LHCN-M2 (cell line): ENCODE results near the gene ABCA10. TPM values are rescaled to one million over a fixed set of nuclear protein-coding genes. Genes with fewer than 3 reads are reported as not detected.
A peak's percentile ranks its signal among the peaks of the same experiment; 100 is the strongest.
"Not testable (repeated sequence)": the region's sequence is repeated elsewhere in the genome, so short reads cannot be mapped to it uniquely, and the experiment has no call there.

Experiments used
- DNase-seq: peaks from one replicate; pipeline ENCODE4 v3.0.0-alpha.2; 2012; ENCODE audit warnings: low read depth
- total RNA-seq: library from RNA; depleted of rRNA; stranded (reverse); fragments of >200 nt; gene quantifications from 2 replicates; pipeline ENCODE4 v1.2.3, GENCODE V29; 2014

The ABCA10 gene
- total RNA-seq, 1 experiment from 2014 or later: not detected

DNA sequence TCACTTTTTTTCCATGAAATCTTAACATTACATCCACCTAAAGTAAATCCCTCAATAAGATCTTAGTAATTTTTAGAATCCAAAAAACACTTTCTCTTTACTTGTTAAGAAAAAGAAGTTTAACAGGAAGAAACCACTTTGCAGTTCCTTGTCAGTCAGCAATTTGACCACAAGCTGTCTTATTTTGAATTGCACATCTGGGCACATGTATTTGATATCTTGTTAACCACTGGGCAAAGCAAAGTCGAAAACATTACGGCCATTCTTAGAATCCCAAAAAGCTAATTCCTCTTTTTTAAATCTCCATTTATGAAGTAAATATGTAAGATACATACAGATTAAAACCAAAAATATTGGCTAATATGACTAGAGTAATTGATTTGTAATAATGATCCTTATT is 1.1 kb downstream of the ABCA10 start:
- no peak for DNase-seq

DNA sequence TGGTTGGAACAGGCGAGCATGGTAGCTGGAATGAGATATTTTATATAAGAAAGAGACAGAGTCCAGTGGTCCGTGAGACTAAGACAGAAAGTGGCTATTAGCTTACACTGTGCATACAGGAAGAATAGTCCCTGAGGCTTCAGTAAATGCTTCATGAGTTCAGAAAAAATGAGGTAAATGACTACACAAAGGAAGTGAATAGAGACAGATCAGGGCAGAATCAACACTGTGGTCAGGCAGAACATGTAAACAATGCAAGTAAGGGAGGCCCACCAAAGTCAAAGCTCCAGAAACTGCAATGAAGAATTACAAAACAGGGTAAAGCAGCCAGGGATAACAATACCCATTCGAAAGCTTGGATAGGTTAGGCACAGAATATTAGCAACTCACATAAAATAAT is 4.8 kb downstream of the ABCA10 start:
- DNase-seq: no peak

DNA sequence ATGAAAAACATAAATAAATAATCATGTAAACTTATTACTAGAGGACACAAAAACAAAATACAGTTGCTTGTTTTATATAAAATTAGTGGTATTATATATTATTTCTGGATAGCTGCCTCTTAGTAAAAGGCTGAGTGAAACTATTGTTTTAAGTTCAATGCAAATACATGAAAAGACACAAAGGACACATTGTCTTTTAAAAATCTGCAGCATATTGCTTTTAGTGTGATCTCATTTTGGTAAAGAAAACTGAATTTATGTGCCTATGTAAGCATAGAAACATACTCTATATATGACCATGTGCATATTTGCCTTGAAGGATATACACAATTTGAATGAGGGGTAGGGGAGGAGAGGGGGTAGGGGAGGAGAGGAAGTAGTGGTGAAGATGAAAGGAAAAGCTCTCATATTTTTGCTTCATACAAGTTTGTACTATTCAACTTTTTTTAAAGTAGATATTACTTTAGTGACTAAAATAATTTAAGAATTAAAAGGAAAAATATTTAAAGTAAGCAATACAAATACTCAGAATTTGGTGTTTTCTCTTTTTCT is 5.8 kb downstream of the ABCA10 start:
- no peak for DNase-seq

DNA sequence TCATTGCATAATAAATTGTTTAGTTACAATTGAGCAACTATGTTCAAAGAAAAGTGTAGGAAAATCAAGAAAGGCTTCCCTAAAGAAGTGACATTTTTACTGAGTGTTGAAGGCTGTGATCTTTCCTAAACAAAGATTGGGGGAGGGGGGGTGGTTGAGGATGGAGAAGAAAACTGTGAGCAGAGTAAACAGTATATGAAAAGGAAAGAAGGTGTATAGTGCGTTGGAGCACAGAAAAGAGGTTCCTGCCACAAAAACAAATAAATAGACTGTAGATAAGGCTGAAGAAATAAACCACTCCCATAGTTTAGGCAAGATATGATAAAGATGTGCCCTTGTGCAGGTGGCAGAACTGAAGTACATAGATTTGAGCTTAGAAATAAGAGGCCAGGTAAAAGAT is 8.5 kb downstream of the ABCA10 start:
- DNase-seq: no peak

DNA sequence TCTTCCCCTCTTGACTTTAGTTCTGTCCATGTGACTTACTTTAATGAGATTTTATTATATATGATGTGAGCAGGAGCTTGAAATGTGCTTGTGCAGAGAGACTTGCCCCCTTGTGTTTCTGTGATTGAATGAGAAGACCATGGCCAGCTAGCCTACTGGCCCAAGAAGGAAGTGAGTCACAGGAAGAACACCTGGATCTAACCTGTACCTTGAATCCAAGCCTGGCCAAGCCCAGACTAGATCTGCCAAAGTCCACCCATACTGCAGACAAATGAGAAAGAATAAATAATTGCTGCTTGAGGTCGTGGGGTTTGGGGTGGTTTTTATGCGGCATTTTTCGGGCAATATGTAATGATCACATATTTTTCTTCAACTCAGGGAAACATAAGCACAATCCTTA is 9.6 kb downstream of the ABCA10 start:
- no peak for DNase-seq

DNA sequence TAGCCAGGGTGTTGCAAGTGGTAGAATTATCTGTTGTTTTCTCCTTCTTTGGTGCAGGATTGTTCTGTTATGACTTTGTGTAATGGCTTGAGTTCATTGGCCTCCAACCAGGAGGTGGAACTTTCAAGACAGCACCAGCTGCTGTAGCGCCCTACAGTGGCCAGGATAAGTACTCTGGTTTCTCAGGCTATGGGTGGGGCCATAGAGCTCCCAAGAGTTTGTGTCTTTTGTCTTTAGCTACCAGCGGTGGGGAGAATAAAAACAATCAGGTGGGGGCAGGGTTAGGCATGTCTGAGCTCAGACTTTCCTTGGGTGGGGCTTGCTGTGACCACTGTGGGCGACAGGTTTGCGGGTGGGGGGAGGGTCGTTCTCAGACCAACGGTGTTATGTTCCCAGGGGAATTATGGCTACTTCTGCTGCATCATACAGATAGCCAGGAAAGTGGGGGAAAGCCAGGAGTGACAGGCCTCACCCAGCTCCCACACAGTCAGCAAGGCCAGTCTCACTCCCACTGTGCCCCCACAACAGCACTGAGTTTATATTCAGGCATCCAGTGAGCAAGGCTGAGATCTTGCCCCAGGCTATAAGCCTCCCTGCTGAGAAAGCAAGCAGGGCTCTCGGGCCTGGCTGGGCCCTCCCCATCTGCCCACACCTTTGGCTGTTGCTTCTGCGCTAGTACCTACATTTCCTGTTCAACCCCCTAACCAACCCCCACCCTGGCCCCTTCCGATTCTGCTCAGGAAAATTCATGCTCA is 15.4 kb downstream of the ABCA10 start:
- DNase-seq: peak; percentile 1

DNA sequence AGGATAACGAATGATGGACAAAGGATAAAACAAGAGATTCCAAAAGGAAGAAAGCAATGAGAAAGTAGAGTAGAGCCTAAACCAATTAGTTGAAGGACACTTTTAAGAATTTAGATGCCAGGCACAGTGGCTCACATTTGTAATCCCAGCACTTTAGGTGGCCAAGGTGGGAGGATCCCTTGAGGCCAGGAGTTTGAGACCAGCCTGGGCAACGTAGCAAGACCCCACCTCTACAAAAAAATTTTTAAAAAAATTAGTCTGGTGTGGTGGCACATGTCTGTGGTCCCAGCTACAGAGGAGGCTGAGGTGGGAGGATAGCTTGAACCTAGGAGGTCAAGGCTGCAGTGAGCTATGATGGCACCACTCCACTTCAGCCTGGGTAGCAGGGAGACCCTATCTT is 20.0 kb downstream of the ABCA10 start:
- no peak for DNase-seq

DNA sequence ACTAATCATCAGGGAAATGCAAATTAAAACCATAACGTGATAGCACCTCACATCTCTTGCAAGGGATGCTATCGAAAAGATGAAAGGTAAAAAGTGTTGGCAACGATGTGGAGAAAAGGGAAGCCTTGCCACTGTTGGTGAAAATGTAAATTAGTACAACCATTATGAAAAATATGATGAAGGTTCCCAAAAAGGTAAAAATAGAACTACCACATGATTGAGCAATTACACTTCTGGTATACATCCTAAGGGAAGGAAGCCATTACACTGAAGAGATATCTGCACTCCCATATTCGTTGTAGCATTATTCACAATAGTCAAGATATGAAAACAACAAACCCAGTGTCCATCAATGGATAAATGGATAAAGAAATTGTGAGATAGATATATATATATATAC is 21.5 kb downstream of the ABCA10 start:
- no peak for DNase-seq

DNA sequence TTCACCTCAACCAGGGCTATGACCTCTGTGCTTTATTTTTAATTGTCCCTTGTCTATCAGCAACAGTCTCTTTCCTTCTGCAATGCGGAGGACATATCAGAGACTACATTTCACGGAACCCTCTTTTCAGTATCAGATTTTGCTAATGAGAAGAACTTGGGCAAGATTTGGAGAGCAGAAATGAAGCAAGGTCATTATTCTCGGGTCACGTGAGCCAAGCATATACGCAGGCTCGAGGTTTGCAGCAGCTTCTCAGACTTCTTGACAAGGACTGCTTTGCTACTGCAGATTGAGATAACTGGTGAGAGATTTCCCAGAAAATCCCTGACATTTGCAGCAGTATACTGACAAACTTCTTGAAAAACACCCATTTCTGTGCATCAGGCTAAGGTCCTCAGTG is 30.4 kb downstream of the ABCA10 start:
- no peak for DNase-seq

DNA sequence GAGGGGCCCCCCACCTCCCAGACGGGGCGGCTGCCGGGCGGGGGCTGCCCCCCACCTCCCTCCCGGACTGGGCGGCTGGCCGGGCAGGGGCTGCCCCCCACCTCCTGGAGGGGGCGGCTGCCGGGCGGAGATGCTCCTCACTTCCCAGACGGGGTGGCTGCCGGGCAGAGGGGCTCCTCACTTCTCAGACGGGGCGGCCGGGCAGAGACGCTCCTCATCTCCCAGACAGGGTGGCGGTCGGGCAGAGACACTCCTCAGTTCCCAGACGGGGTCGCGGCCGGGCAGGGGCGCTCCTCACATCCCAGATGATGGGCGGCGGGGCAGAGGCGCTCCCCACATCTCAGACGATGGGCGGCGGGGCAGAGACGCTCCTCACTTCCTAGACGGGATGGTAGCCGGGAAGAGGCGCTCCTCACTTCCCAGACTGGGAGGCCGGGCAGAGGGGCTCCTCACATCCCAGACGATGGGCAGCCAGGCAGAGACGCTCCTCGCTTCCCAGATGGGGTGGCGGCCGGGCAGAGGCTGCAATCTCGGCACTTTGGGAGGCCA is 32.4 kb downstream of the ABCA10 start:
- not testable (repeated sequence) for DNase-seq

DNA sequence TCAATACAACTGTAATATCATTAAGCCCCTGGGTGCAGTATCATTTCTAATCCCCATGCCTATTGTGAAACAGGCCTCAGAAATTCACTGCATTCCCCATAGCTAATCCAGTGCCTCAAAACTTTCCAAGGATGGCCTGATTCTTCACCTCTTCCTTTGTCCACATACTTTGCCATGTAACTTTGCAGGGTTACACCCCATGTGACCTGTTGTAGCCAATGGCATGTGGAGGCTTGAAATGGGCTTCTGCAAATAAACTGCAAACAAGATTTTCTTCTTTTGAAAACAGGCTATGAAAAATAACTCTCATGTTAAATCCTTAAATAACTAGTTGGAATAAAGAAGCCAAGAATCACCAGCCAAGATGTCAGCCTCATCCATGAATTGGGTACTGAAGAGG is 35.9 kb downstream of the ABCA10 start:
- no peak for DNase-seq

DNA sequence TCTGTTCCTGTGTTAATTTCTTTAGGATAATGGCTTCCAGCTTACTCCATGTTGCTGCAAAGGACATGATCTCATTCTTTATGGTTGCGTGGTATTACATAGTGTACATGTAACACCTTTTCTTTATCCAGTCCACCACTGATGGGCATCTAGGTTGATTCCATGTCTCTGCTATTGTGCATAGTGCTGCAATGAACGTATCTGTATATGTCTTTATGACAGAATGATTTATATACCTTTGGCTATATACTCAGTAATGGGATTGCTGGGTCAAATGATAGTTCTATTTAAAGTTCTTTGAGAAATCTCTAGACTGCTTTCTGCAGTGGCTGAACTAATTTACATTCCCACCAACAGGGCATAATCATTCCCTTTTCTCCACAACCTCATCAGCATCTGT is 39.8 kb downstream of the ABCA10 start:
- DNase-seq: no peak

DNA sequence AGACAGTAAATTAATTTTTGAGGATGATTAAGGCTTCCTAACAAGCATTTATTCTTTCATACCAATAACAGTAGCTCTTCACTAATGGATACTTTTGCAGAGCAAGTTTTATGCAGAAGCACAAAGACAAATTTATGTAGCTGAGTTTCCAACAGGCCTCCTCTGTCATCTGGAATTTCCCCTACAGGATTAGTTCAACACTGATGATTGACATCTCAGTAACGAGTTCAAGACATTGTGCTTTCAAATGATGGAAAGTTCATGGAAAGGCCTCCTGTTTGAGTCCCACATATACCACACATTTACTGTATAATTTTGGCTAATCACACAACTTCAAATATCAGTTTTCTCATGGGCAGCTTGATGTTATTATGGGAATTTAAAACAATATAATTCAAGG is 40.6 kb downstream of the ABCA10 start:
- DNase-seq: no peak

DNA sequence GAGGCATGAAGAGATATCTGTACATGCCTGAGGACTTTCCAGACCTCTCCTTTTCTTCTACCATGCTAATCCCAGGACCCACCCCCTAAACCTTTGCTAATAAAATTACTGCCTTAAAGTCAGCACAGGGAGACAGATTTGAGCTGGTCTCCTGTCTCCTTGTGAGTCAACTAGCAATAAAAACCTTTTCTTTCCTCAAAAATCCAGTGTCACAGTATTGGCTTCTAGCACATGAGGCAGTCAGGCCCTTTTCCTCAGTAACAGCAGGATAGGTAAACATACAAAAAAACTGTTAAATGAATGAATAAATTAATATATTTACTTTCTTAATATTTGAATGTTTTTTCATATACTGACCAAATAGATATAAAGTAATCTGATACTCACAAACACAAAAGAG is 41.3 kb downstream of the ABCA10 start:
- no peak for DNase-seq

DNA sequence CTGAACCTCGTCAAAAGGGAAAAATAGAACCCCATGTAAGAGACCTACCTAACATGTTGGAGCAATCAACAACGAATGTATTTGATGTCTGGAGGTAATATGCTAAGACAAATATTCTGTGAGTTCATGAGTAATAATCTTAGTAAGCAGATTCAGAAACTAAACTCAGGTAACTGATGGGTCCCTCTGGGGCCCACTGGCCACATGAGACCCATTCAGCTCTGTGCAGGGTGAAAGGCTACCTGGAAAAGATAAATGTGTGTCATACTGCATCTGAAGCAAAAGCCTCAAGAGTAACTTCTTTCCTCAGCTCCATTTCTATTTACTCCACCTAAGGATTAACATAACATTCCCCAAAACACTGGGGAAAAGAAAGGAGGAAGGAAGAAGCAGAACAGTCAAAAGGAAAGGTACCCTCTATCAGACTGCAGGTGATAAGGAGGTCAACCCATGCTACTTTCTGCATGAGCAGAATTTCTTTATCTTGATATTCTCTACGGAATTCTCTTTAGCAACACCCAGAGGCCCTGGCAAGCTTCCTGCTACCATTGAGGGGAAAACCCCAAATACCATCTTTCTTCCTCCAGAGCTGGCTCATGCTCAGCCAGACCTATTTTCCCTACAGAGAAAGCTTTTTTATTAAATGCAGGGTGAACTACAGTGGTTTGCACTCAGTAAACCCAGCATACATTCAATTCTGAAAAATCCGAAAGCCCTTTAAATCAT is 49.2 kb downstream of the ABCA10 start:
- peak; percentile 1 for DNase-seq

DNA sequence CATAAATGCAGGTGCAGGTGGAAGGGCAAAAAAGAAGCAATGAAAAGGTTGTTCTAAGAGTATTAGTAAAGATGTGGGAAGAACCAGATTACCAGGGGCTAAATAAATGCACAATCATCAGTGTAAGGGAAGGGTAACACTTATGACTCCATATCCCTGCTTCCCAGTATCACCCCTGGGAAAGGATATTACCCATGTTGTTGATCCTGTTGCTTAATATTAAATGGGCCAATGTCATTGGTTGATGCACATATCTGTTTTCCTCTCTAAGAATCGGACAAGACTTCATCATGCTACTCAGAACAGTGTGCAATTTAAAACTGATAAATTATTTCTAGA is 52.2 kb downstream of the ABCA10 start:
- DNase-seq: no peak

DNA sequence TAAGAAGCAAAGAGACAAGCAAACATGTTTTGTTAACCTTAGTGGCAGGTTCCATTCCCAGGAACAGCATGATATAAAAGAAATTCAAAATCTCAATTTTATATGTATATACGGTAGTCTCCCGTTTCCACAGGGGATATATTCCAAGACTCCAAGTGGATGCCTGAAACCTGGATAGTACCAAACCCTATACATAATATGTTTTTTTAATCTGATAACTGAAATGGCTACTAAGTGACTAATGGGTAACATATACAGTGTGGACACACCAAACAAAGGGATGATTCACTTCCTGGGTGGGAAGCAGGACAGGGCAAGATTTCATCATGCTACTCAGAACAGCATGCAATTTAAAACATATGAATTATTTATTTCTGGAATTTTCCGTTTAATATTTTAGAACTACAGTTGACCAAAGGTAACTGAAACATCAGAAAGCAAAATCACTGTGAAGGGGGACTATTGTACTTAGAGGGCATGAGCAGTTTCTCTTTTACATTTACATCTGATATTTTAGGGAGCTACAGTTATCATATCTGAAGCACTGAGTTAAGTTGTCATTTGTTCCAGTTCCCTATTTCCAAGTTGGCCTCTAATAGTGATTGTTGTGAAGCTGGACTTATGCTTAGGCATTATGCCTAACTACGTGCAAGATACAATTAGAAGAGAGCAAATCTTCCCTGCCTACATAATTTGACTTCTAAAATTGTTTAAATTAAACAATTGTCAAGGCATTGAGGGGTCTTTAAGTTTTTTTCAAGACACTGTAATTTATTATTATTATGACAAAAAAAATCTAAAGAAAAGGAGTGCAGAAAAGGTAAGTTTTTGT is 52.8 kb downstream of the ABCA10 start:
- DNase-seq: peak; percentile 67

DNA sequence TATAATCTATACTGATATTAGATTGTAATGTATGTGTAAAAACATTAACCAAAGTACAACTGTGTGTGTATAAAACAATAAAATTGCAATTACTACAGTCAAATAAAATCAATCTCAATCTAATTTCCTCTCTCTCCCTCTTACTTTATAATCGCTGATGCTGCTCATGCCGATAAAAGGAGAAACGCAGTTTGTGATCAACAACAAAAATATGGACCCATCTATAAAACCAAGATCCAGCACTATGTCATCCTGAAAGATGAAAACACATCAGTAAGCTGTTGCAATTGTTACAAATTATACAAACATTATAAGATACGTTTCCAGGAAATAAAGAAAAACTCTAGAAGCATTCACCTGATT is 53.4 kb downstream of the ABCA10 start:
- no peak for DNase-seq

DNA sequence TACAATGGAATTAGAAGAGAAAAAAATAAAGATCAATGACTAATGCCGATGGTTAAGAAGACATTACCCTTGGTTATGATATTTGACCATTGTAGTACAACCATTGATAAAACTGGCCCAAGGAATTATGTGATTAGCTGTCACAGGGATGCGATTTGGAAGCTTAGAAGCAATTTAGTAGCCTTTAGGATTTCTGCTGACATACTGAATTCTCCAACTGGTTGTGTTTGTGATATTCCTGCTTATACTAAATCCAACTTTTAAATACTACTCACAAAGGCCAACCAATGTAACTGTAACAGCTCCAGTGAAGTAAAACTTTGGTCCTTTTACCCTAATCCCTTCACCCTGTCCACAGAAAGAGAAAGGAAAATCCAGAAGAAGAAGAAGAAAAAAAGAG is 55.5 kb downstream of the ABCA10 start:
- DNase-seq: no peak

DNA sequence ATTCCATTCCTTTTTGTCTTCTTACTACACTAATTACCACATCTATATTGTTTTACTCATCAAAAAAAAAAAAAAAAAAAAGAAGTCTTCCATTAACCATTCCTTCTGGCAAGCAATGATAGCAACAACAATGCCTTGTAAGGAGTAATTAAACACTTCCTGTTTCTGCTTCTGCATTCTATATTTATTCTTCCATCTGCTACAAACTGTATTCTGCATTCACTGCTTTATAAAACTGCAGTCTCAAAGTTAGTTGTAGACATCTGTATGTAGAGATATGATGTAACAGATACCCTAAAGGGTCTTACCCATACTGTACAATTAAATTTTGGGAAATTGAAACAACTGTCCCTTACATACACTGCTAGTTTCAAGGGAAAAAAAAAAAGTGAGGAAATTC is 58.2 kb downstream of the ABCA10 start:
- DNase-seq: no peak

DNA sequence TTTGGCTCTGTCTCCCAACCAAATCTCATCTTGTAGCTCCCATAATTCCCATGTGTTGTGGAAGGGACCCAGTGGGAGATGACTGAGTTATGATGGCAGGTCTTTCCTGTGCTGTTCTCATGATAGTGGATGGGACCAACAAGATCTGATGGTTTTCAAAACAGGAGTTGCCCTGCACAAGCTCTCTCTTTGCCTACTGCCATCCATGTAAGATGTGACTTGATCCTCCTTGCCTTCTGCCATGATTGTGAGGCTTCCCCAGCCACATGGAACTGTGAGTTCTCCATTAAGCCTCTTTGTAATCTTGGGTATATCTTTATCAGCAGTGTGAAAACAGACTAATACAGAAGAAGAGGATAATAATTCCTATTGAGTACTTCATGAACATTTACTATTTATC is 60.0 kb downstream of the ABCA10 start:
- not testable (repeated sequence) for DNase-seq

DNA sequence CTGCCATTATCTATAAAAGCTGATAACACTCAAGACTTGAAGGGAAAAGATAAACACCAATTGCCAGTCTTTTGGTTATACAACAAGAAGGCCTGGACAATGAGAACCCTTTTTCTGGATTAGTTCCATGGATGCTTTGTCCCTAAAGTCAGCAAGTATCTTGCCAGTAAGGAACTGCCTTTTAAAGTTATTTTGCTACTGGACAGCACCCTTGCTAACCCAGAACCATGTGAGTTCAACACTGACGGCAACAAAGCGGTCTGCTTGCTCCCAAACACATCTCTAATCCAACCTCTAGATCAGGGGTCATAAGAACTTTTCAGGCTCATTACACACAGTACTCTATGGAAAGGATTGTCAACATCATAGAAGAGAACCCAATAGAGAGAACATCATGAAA is 61.7 kb downstream of the ABCA10 start:
- no peak for DNase-seq
